ENCODE results near the gene CCDC74A.
"Not testable (repeated sequence)": the region's sequence is repeated elsewhere in the genome, so short reads cannot be mapped to it uniquely, and the experiment has no call there.

CCDC74A gene

GRCh38 chr2:131527131-131528001, at the start of gene CCDC74A:
CCDC74A (plus strand) TSS chr2:131527888; CDS start chr2:131527971, 83 bp downstream.
- peak; percentile 84 for DNase-seq

GRCh38 chr2:131478074-131478849, 49.4 kb upstream of the CCDC74A start:
- not testable (repeated sequence) for DNase-seq

DNA sequence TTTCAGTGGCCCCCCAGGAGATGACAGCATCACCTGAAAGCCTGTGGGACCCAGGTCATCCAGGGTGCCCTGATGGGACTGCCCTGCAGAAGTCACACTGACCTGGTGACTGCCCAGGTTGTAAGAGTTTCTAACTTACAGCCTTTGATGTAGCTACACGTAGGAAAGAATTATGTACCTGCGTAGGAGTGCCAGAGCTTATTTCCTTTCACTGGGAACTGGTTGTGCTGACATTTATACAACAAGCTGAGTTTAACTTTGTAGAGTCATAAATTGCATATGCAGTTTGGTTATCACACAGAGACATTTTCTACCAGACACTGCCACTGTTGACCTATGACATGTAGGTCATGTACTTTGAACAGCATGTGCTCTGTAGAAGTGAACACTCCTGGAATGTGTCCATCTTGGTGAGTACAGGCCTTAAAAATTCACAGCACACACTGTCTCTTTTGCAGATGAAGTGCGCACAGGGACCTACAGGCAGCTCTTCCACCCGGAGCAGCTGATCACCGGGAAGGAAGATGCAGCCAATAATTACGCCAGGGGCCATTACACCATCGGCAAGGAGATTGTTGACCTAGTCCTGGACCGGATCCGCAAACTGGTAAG, 48.7 kb upstream of the CCDC74A start:
- not testable (repeated sequence) for DNase-seq

GRCh38 chr2:131480351-131480750, 47.3 kb upstream of the CCDC74A start:
- DNase-seq: not testable (repeated sequence)

GRCh38 chr2:131482506-131483155, 45.1 kb upstream of the CCDC74A start:
- not testable (repeated sequence) for DNase-seq

DNA sequence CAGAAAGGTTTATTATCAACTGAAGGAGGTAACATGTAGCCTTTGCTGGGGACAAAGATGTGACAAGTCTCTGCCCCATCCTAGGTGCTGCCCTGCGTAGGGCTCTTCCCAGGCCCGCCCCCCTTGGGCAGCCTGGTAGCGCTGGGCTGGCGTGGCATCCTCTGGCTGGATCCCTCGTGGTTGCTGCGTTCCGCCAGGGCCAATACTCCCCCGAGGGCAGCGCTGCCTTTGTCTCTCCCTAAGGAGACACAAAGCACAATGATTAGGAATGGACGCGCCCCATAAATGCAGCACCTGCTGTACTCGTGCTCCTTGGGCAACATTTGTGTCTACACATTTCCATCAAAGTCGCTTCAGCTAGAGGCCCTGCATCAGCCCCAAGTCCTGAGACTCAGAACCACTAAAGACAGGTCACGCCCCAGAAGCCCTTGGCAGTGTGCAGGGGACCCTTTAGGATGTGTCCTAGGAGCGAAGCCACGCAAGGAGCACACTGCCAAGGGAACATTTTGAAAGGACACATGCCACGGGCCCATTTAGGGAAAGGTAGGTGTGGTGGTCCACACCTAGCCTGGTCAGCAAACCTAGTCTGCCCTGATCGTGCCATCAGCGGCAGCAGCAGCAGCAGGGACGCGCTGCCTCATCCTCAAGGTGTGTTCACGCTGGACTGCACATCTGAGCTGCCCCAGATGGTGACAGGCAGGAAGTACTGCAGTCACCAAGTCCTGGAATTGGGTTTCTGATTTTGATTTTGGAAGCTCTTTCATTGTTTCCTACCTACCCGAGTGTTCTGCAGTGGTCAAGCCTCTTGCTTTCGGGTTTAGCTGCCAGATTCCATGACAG, 43.5 kb upstream of the CCDC74A start:
- not testable (repeated sequence) for DNase-seq

- DNase-seq: not testable (repeated sequence)
Measured at GRCh38 chr2:131484906-131485460, 42.7 kb upstream of the CCDC74A start.

DNA sequence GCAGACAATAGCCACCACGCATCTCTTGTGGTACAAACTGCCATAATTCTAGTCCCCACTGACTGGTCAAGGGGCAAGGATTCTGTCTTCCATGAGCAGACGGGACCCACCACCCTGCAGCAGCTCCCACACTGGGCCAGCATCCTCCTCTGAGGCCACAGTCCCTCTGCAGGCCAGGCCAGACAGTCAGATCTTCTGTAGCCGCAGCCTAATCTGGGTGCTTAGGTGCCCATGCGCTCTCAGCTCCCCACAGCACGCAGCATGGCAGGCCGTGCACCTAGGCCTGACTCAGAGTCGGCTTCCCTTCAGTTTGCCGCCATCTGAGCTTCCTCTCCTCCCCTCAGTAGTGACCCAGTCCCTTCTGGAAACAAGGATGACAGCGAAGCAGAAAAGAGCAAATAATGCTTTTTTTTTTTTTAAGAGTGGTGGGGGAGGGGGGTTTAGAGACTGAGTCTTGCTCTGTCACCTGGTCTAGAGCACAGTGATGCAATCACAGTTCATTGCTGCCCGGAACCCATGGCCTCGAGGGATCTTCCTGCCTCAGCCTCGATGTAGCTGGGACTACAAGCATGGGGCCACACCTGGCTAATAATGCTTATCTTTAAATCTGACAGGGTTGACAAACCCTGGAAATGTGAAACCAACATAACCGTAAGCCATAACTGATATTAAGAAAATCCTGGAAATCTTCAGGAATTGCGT, 41.3 kb upstream of the CCDC74A start:
- DNase-seq: not testable (repeated sequence)

- DNase-seq: no peak
Measured at GRCh38 chr2:131488306-131489205, 39.1 kb upstream of the CCDC74A start.

DNA sequence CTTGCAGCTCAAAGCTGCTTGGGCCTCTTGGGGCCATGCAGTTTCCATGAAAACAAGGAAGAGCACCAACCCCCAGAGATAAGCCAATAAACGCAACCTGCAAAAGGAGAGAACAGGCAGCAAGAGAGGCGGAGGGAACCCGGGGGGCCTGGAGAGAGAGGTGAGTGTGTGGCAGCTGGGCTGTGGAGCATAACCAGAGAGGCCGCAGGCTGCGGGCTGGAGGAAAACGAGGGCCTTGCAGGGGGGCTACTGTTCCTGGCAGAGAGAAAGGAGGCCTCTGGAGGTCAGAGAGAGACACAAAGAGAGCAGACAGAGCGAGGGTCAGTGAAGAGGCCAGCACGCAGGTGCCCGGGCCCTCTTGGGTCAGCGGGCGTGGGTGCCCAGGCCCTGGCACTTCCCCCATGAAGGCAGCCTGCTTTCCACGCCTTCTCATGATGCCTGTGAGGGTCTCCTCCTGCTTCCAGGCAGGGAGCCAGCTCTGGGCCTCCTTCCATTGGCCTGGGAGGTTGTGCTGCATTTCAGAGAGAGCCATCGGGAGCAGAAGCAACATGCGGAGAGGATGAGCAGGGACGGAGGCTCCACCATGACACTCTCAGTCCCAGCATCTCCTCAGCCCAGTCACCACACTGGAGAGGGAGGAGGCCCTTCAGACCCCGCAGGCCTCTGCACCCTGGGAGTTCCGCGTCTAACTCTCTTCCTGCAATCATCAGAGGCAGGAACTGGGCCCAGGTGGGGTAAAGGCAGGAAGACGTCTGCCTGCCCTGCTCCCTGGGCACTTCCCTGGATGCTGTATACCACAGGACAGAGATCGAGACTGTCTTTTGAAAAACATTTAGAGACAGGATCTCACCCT, 36.8 kb upstream of the CCDC74A start:
- peak; percentile 32 for DNase-seq

DNA sequence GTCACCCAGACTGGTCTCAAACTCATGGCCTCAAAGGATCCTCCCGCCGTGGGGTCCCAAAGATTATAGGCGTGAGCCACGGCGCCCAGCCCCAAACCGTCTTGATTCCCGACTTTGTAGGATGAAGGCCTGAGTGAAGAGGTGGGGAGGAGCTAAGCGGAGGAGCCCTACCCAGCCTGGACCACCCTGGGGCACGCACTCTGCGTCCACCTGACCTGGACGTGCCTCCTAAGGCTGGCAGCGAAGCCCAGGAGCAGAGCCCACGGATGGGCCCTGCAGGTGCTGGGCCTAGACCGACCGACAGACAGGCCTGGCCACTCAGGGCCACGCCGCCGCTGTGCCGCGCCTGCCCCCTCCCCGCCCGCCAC, 36.2 kb upstream of the CCDC74A start:
- DNase-seq: not testable (repeated sequence)

- DNase-seq: not testable (repeated sequence)
Measured at GRCh38 chr2:131492015-131492417, 35.7 kb upstream of the CCDC74A start, which contains the start of gene MZT2A. MZT2A (minus strand) TSS chr2:131492397; CDS start chr2:131492376, 21 bp downstream.

GRCh38 chr2:131492418-131493198, 35.1 kb upstream of the CCDC74A start:
- peak; percentile 93 for DNase-seq

GRCh38 chr2:131493199-131493968, 34.3 kb upstream of the CCDC74A start:
- DNase-seq: no peak

DNA sequence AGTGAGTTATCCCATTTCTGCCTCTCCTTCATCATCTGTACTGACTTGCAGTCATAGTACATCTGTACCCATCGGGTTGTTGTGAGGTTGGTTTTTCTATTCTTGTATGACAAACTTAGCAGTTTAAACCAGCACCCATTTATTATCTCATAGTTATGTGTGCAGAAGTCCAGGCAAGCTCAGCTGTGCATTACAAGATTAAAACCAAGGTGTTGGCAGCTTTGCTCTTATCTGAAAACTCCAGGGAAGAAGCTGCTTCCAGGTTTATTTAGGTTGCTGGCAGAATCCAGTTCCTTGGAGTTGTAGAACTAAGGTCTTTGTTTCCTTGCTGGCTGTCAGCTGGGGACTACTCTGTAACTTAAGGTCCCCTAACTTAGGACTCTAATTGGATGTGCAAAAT, 32.2 kb upstream of the CCDC74A start:
- DNase-seq: not testable (repeated sequence)

GRCh38 chr2:131498321-131498973, 29.2 kb upstream of the CCDC74A start:
- not testable (repeated sequence) for DNase-seq

Measured in CD4-positive, alpha-beta T cell treated with Interleukin-10 for 1 hour (primary cell).